Ovary (tissue), 9 donors: ENCODE data around the gene FBXO17. TPM values are rescaled to one million over a fixed set of nuclear protein-coding genes. Genes with fewer than 3 reads are reported as not detected.
A peak's percentile ranks its signal among the peaks of the same experiment; 100 is the strongest.

Source experiments
- DNase-seq, 5 donors: peaks; one replicate each; pipeline ENCODE4 v3.0.0-alpha.2; 2019 to 2020
- H3K27ac ChIP-seq, 2 donors: fragments of 200-600 bp; one replicate each; pipeline versions ENCODE4 v1.5.1 to v1.8.0; 2019 to 2022
- H3K27me3 ChIP-seq: fragments of 200-600 bp; one replicate; pipeline ENCODE4 v1.8.0; 2022
- H3K36me3 ChIP-seq: fragments of 200-600 bp; sonication (generic); one replicate; pipeline ENCODE4 v1.5.1; 2019
- H3K4me1 ChIP-seq: one replicate; pipeline ENCODE4 v1.8.1; 2013; ENCODE audit warnings: mild to moderate bottlenecking, moderate library complexity; ENCODE audit not compliant: insufficient read depth
- H3K4me3 ChIP-seq: fragments of 200-600 bp; sonication (generic); one replicate; pipeline ENCODE4 v1.5.1; 2017
- H3K9me3 ChIP-seq, 2 donors: fragments of 200-600 bp in 1 of 2; sonication (generic) in 1 of 2; one replicate each; pipeline versions ENCODE4 v1.5.1 to v1.8.1; 2013 to 2019; ENCODE audit warnings: mild to moderate bottlenecking in 1 of 2, moderate library complexity in 1 of 2
- CTCF ChIP-seq, 3 donors: fragments of 450-650 bp in 2 of 3; fragments of 200-600 bp in 1 of 3; IDR thresholded peaks; one replicate each; pipeline versions ENCODE4 v1.5.1 to v1.8.0; 2016 to 2022; ENCODE audit warnings: antibody characterized with exemption in 3 of 3, mild to moderate bottlenecking in 1 of 3
- EP300 ChIP-seq: sonication (generic); formaldehyde crosslinking; IDR thresholded peaks from one replicate; pipeline ENCODE4 v1.6.1; 2017; ENCODE audit warnings: antibody characterized with exemption
- POLR2A ChIP-seq: fragments of 450-650 bp; IDR thresholded peaks from one replicate; pipeline ENCODE4 v1.6.1; 2017; ENCODE audit warnings: antibody characterized with exemption, mild to moderate bottlenecking, moderate library complexity
- WGBS, 3 donors: extraction: QIAGEN DNeasy Blood & Tissue Kit in 1 of 3; methylation state at CpG; one replicate each; pipeline versions ENCODE4 v1.1.5 to v1.1.7; 2013 to 2017; 5-methylcytosine and 5-hydroxymethylcytosine counted together
- intact Hi-C, 4 donors: fragments of 100-400 bp; cut with DNase I; formaldehyde crosslinking; loops; one replicate each; pipeline versions ENCODE4 v1.11.0 to v1.15.1; 2022 to 2023
- polyA plus RNA-seq, 2 donors: library from polyadenylated mRNA; stranded (reverse); fragments of 200-250 nt in 1 of 2; fragments of 350-450 nt in 1 of 2; fragmentation: Illumina TruSeq in 1 of 2; extraction: RNeasy Lipid Tissue Mini Kit (QIAGEN cat#74804) in 1 of 2; gene quantifications; one replicate each; pipeline ENCODE4 v1.2.3, GENCODE V29; 2013 to 2014
- total RNA-seq, 7 donors: library from RNA; depleted of rRNA in 2 of 7; stranded (reverse); fragments of >200 nt in 2 of 7; fragmentation: NEBNext Ultra II Directional in 3 of 7; extraction: Animal tissue kit (Norgen Biotek cat#: 25700) in 3 of 7; gene quantifications; one replicate each; pipeline versions ENCODE4 v1.1.0 to v1.2.4, GENCODE V29; 2016 to 2023
- donor health status: DM: no; HTN: no; CAD: no; lungs with moderate emphysema.
- donor health status: DM: no; HTN: no; CAD: no.
- donor health status: Bipolar disorder and iron deficiency.
- donor health status: DM: yes; HTN: yes; CAD: no.
- donor health status: DM: no; HTN: no; CAD: no.
- donor health status: DM: yes; HTN: yes; CAD: no.

Gene FBXO17
- total and polyA plus RNA-seq, 9 donors: 26.7 to 52.2 (median 36.1) TPM

GRCh38 chr19:38894968-38895367, 80.6 kb downstream of the FBXO17 start:
- intact Hi-C loops: no loop called here
- H3K36me3 ChIP-seq: no peaks in the 10 kb centered on the region
- no peak overlapping the region for H3K4me3 ChIP-seq
- H3K27ac ChIP-seq: no peak overlapping the region
- H3K27me3 ChIP-seq: no peaks in the 10 kb centered on the region
- WGBS, 3 donors: 53 to 63% (median 58%) methylated on average over 9 of the region's 9 CpGs
- peaks cover 5% of the 10 kb centered on the region for H3K4me1 ChIP-seq
- no peak for DNase-seq
- H3K9me3 ChIP-seq: no peaks in the 10 kb centered on the region
- TF ChIP-seq EP300 (no peak), POLR2A (no peak), CTCF (IDR thresholded peaks at IDR 0.05) (no peak)

GRCh38 chr19:38893341-38893771, 82.2 kb downstream of the FBXO17 start:
- Histone ChIP-seq H3K36me3 (no peaks in the 10 kb centered on the region), H3K9me3 (no peaks in the 10 kb centered on the region), H3K27ac (no peak overlapping the region), H3K27me3 (no peaks in the 10 kb centered on the region), H3K4me1 (peaks cover 3% of the 10 kb centered on the region), H3K4me3 (no peak overlapping the region)
- WGBS, 3 donors: 21 to 63% (median 35%) methylated on average over 13 to 14 of the region's 14 CpGs
- intact Hi-C loops: no loop called here
- TF ChIP-seq POLR2A: no peak
- TF ChIP-seq EP300: no peak
- no peak for TF ChIP-seq CTCF (IDR thresholded peaks at IDR 0.05)
- DNase-seq: peak in 2 of 5 donors; percentile 38 to 69

- 58 to 68% (median 67%) methylated on average over 5 of the region's 5 CpGs for WGBS, 3 donors
- peaks cover 3% of the 10 kb centered on the region for H3K4me1 ChIP-seq
- no peaks in the 10 kb centered on the region for H3K9me3 ChIP-seq
- DNase-seq: no peak
- H3K27ac ChIP-seq: no peak overlapping the region
- intact Hi-C loops: no loop called here
- H3K36me3 ChIP-seq: no peaks in the 10 kb centered on the region
- TF ChIP-seq POLR2A (no peak), EP300 (no peak), CTCF (IDR thresholded peaks at IDR 0.05) (no peak)
- H3K4me3 ChIP-seq: no peak overlapping the region
- H3K27me3 ChIP-seq: no peaks in the 10 kb centered on the region
Observed at GRCh38 chr19:38892841-38893240, 82.7 kb downstream of the FBXO17 start.

- Histone ChIP-seq H3K9me3 (no peaks in the 10 kb centered on the region), H3K27me3 (no peaks in the 10 kb centered on the region), H3K4me1 (peaks cover 3% of the 10 kb centered on the region), H3K36me3 (no peaks in the 10 kb centered on the region), H3K4me3 (no peak overlapping the region), H3K27ac (no peak overlapping the region)
- DNase-seq: no peak
- TF ChIP-seq EP300 (no peak), POLR2A (no peak), CTCF (IDR thresholded peaks at IDR 0.05) (no peak)
- 87 to 94% (median 91%) methylated on average over 6 of the region's 6 CpGs for WGBS, 3 donors
- intact Hi-C loops: no loop called here
Observed at GRCh38 chr19:38891771-38892170, 83.8 kb downstream of the FBXO17 start.

Other genes starting within 250 kb of the FBXO17 start
- 1 to 10 TPM in 5 of 7 donors, under 1 TPM in 2; 0.81 to 8.0 (median 3.1) TPM for gene CAPN12, start 231.3 kb downstream of the FBXO17 start, total RNA-seq
- gene CAPN12, start 231.3 kb downstream of the FBXO17 start, polyA plus RNA-seq: 1 to 10 TPM in 1 of 2 donors, under 1 TPM in 1; 0.22 to 3.6 TPM
- under 1 TPM in 2 of 7 donors, not detected in 5; 0.69 to 0.79 TPM for gene LGALS7, start 202.2 kb downstream of the FBXO17 start, total RNA-seq
- gene LGALS7, start 202.2 kb downstream of the FBXO17 start, polyA plus RNA-seq: under 1 TPM in 1 of 2 donors, not detected in 1; 0.84 TPM
- gene LGALS7B, start 186.5 kb downstream of the FBXO17 start, total RNA-seq: not detected
- not detected for gene LGALS7B, start 186.5 kb downstream of the FBXO17 start, polyA plus RNA-seq
- 1 to 10 TPM in 4 of 7 donors, under 1 TPM in 3; 0.57 to 7.4 (median 2.2) TPM for gene LGALS4, start 162.8 kb downstream of the FBXO17 start, total RNA-seq
- gene LGALS4, start 162.8 kb downstream of the FBXO17 start, polyA plus RNA-seq: 1 to 10 TPM in 1 of 2 donors, under 1 TPM in 1; 0.80 to 1.4 TPM
- gene ECH1, start 143.9 kb downstream of the FBXO17 start, total RNA-seq: 100 to 1,000 TPM in 5 of 7 donors, 10 to 100 TPM in 2; 67.6 to 146 (median 113) TPM
- 100 to 1,000 TPM; 202 to 243 TPM for gene ECH1, start 143.9 kb downstream of the FBXO17 start, polyA plus RNA-seq
- 100 to 1,000 TPM; 110 to 282 (median 230) TPM for gene HNRNPL, start 125.8 kb downstream of the FBXO17 start, total RNA-seq
- gene HNRNPL, start 125.8 kb downstream of the FBXO17 start, polyA plus RNA-seq: 100 to 1,000 TPM; 152 to 284 TPM
- 1 to 10 TPM; 1.1 to 4.7 (median 2.6) TPM for gene RINL, start 97.5 kb downstream of the FBXO17 start, total RNA-seq
- gene RINL, start 97.5 kb downstream of the FBXO17 start, polyA plus RNA-seq: 1 to 10 TPM; 2.3 to 3.4 TPM
- gene SIRT2, start 76.1 kb downstream of the FBXO17 start, total RNA-seq: 10 to 100 TPM; 51.7 to 64.9 (median 55.7) TPM
- 10 to 100 TPM; 46.1 to 60.0 TPM for gene SIRT2, start 76.1 kb downstream of the FBXO17 start, polyA plus RNA-seq
- 10 to 100 TPM in 6 of 7 donors, 1 to 10 TPM in 1; 8.5 to 19.3 (median 13.2) TPM for gene NFKBIB, start 75.8 kb downstream of the FBXO17 start, total RNA-seq
- 10 to 100 TPM in 1 of 2 donors, 1 to 10 TPM in 1; 3.2 to 21.6 TPM for gene NFKBIB, start 75.8 kb downstream of the FBXO17 start, polyA plus RNA-seq
- 1 to 10 TPM in 1 of 7 donors, under 1 TPM in 4, not detected in 2; 0.50 to 1.1 (median 0.51) TPM for gene CCER2, start 63.6 kb downstream of the FBXO17 start, total RNA-seq
- gene CCER2, start 63.6 kb downstream of the FBXO17 start, polyA plus RNA-seq: under 1 TPM in 1 of 2 donors, not detected in 1; 0.48 TPM
- 10 to 100 TPM in 6 of 7 donors, 1 to 10 TPM in 1; 9.8 to 20.6 (median 18.0) TPM for gene SARS2, start 45.0 kb downstream of the FBXO17 start, total RNA-seq
- gene SARS2, start 45.0 kb downstream of the FBXO17 start, polyA plus RNA-seq: 10 to 100 TPM in 1 of 2 donors, 1 to 10 TPM in 1; 5.0 to 20.5 TPM
- 10 to 100 TPM; 15.5 to 24.1 (median 19.7) TPM for gene MRPS12, start 44.8 kb downstream of the FBXO17 start, total RNA-seq
- 10 to 100 TPM in 1 of 2 donors, 1 to 10 TPM in 1; 5.5 to 24.0 TPM for gene MRPS12, start 44.8 kb downstream of the FBXO17 start, polyA plus RNA-seq
- 10 to 100 TPM in 5 of 7 donors, 1 to 10 TPM in 2; 5.7 to 21.4 (median 19.1) TPM for gene FBXO27, start 56.8 kb upstream of the FBXO17 start, total RNA-seq
- 10 to 100 TPM in 1 of 2 donors, 1 to 10 TPM in 1; 6.4 to 14.7 TPM for gene FBXO27, start 56.8 kb upstream of the FBXO17 start, polyA plus RNA-seq
- gene ACP7, start 108.6 kb upstream of the FBXO17 start, total RNA-seq: not detected
- gene ACP7, start 108.6 kb upstream of the FBXO17 start, polyA plus RNA-seq: not detected
- 10 to 100 TPM; 10.4 to 62.2 (median 35.4) TPM for gene PAK4, start 150.0 kb upstream of the FBXO17 start, total RNA-seq
- 10 to 100 TPM; 11.6 to 35.7 TPM for gene PAK4, start 150.0 kb upstream of the FBXO17 start, polyA plus RNA-seq
- 1 to 10 TPM in 1 of 7 donors, under 1 TPM in 2, not detected in 4; 0.20 to 4.4 (median 0.22) TPM for gene NCCRP1, start 221.2 kb upstream of the FBXO17 start, total RNA-seq
- gene NCCRP1, start 221.2 kb upstream of the FBXO17 start, polyA plus RNA-seq: under 1 TPM; 0.05 to 0.15 TPM
- 1 to 10 TPM in 2 of 7 donors, not detected in 5; 1.2 to 2.4 TPM for gene SYCN, start 228.5 kb upstream of the FBXO17 start, total RNA-seq
- gene SYCN, start 228.5 kb upstream of the FBXO17 start, polyA plus RNA-seq: not detected